Hepatocyte (in vitro differentiated cells): ENCODE results near the gene CIZ1. TPM values are rescaled to one million over a fixed set of nuclear protein-coding genes. Genes with fewer than 3 reads are reported as not detected.
A peak's percentile ranks its signal among the peaks of the same experiment; 100 is the strongest.
"Not testable (repeated sequence)": the region's sequence is repeated elsewhere in the genome, so short reads cannot be mapped to it uniquely, and the experiment has no call there.

Experiments
- DNase-seq: peaks from one replicate; pipeline ENCODE4 v3.0.0-alpha.2; 2016; ENCODE audit warnings: low spot score
- H2AFZ ChIP-seq: fragments of 200-600 bp; sonication (generic); 2 replicates; pipeline ENCODE4 v1.6.0; 2016; ENCODE audit warnings: antibody characterized with exemption, mild to moderate bottlenecking
- H3K27ac ChIP-seq: fragments of 200-600 bp; sonication (generic); 2 replicates; pipeline ENCODE4 v1.5.1; 2016; ENCODE audit warnings: mild to moderate bottlenecking
- H3K27me3 ChIP-seq: fragments of 200-600 bp; sonication (generic); 2 replicates; pipeline ENCODE4 v1.6.1; 2016
- H3K36me3 ChIP-seq: fragments of 200-600 bp; sonication (generic); replicated peaks from 2 replicates; pipeline ENCODE4 v1.5.1; 2016; ENCODE audit warnings: low read depth; ENCODE audit not compliant: insufficient read depth
- H3K4me1 ChIP-seq: fragments of 200-600 bp; sonication (generic); 2 replicates; pipeline ENCODE4 v1.5.1; 2016; ENCODE audit warnings: mild to moderate bottlenecking, moderate library complexity; ENCODE audit not compliant: insufficient read depth
- H3K4me2 ChIP-seq: fragments of 200-600 bp; sonication (generic); 2 replicates; pipeline ENCODE4 v1.6.0; 2016
- H3K4me3 ChIP-seq: fragments of 200-600 bp; sonication (generic); 2 replicates; pipeline ENCODE4 v1.5.1; 2016; ENCODE audit warnings: mild to moderate bottlenecking
- H3K79me2 ChIP-seq: fragments of 200-600 bp; sonication (generic); 2 replicates; pipeline ENCODE4 v1.6.0; 2017; ENCODE audit warnings: mild to moderate bottlenecking
- H3K9me2 ChIP-seq: fragments of 200-600 bp; sonication (generic); replicated peaks from 2 replicates; pipeline ENCODE4 v1.6.0; 2017; ENCODE audit warnings: mild to moderate bottlenecking; ENCODE audit not compliant: insufficient read depth
- H3K9me3 ChIP-seq: fragments of 200-600 bp; sonication (generic); 2 replicates; pipeline ENCODE4 v1.5.1; 2016; ENCODE audit warnings: low read depth, mild to moderate bottlenecking
- H4K20me1 ChIP-seq: fragments of 200-600 bp; sonication (generic); 2 replicates; pipeline ENCODE4 v1.6.0; 2016; ENCODE audit warnings: mild to moderate bottlenecking; ENCODE audit not compliant: insufficient read depth, poor library complexity, severe bottlenecking
- CTCF ChIP-seq: fragments of 200-600 bp; sonication (generic); IDR thresholded peaks from 2 replicates; pipeline ENCODE4 v1.5.1; 2016; ENCODE audit warnings: antibody characterized with exemption, mild to moderate bottlenecking; ENCODE audit not compliant: poor library complexity
- EZH2 ChIP-seq: fragments of 200-600 bp; sonication (generic); IDR thresholded peaks from 2 replicates; pipeline ENCODE4 v1.6.1; 2016; ENCODE audit warnings: antibody characterized with exemption, mild to moderate bottlenecking, borderline replicate concordance
- EZH2phosphoT487 ChIP-seq: fragments of 200-600 bp; sonication (generic); IDR thresholded peaks from one replicate; pipeline ENCODE4 v1.6.1; 2018; ENCODE audit warnings: antibody characterized with exemption, mild to moderate bottlenecking, low read depth, moderate library complexity; ENCODE audit not compliant: unreplicated experiment, severe bottlenecking
- WGBS: methylation state at CpG from one replicate; pipeline ENCODE4 v1.1.6; 2016; ENCODE audit warnings: low lambda C conversion rate; ENCODE audit errors: missing lambda C conversion rate; 5-methylcytosine and 5-hydroxymethylcytosine counted together
- polyA plus RNA-seq: library from polyadenylated mRNA; unstranded; fragments of >200 nt; fragmentation: Nextera tagmentation; extraction: Ambion mirVana; gene quantifications from 2 replicates; pipeline ENCODE4 v1.2.1, GENCODE V29; 2016
- total RNA-seq: library from RNA; depleted of rRNA; stranded (reverse); fragments of >200 nt; gene quantifications from 2 replicates; pipeline ENCODE4 v1.2.3, GENCODE V29; 2014

CIZ1 gene
- total and polyA plus RNA-seq, 2 experiments from 2014 or later = 31.0 to 85.6 TPM

GRCh38 chr9:128181480-128181879 lies 9.9 kb downstream of the CIZ1 start:
- H3K9me3 ChIP-seq, H3K36me3 ChIP-seq, H3K27me3 ChIP-seq, H3K9me2 ChIP-seq, H4K20me1 ChIP-seq, DNase-seq, H3K4me2 ChIP-seq, H3K27ac ChIP-seq, H3K4me1 ChIP-seq, H3K4me3 ChIP-seq, H2AFZ ChIP-seq, H3K79me2 ChIP-seq: not testable (repeated sequence)
- 56% methylated on average over 9 of the region's 12 CpGs for WGBS
- peak; percentile 40 for TF ChIP-seq CTCF

- H3K27me3 ChIP-seq = no peaks in the 10 kb centered on the region
- no peak overlapping the region for H3K4me3 ChIP-seq
- H3K4me1 ChIP-seq = no peaks in the 10 kb centered on the region
- H3K9me2 ChIP-seq = no peaks in the 10 kb centered on the region
- DNase-seq = no peak
- no peak overlapping the region for H3K27ac ChIP-seq
- H3K4me2 ChIP-seq = no peak overlapping the region
- WGBS = 97% methylated on average over 6 of the region's 8 CpGs
- H3K9me3 ChIP-seq = no peaks in the 10 kb centered on the region
- TF ChIP-seq EZH2phosphoT487 (no peak), CTCF (no peak), EZH2 (no peak)
- H3K36me3 ChIP-seq = no peaks in the 10 kb centered on the region
- H2AFZ ChIP-seq = no peak overlapping the region
- no peaks in the 10 kb centered on the region for H4K20me1 ChIP-seq
- H3K79me2 ChIP-seq = no peaks in the 10 kb centered on the region
Measured at GRCh38 chr9:128180447-128180846, 10.9 kb downstream of the CIZ1 start.

GRCh38 chr9:128180001-128180400 lies 11.4 kb downstream of the CIZ1 start:
- 94% methylated on average over 8 of the region's 8 CpGs for WGBS
- Histone ChIP-seq H2AFZ (no peak overlapping the region), H3K4me2 (no peak overlapping the region), H3K27ac (no peak overlapping the region), H3K9me3 (no peaks in the 10 kb centered on the region), H3K9me2 (no peaks in the 10 kb centered on the region), H3K79me2 (no peaks in the 10 kb centered on the region), H4K20me1 (no peaks in the 10 kb centered on the region), H3K4me3 (no peak overlapping the region), H3K36me3 (no peaks in the 10 kb centered on the region), H3K4me1 (no peaks in the 10 kb centered on the region), H3K27me3 (no peaks in the 10 kb centered on the region)
- TF ChIP-seq CTCF = no peak
- DNase-seq = no peak

GRCh38 chr9:128178806-128179431 lies 12.5 kb downstream of the CIZ1 start:
- Histone ChIP-seq H3K9me2 (no peaks in the 10 kb centered on the region), H3K27ac (no peak overlapping the region), H3K4me1 (no peaks in the 10 kb centered on the region), H3K4me2 (no peak overlapping the region), H3K4me3 (no peak overlapping the region), H3K9me3 (no peaks in the 10 kb centered on the region), H3K79me2 (no peaks in the 10 kb centered on the region), H2AFZ (no peak overlapping the region), H3K36me3 (no peaks in the 10 kb centered on the region), H4K20me1 (no peaks in the 10 kb centered on the region), H3K27me3 (no peaks in the 10 kb centered on the region)
- TF ChIP-seq EZH2 (no peak), EZH2phosphoT487 (no peak), CTCF (no peak)
- 98% methylated on average over 11 of the region's 11 CpGs for WGBS
- DNase-seq = no peak
